MM.1S (cell line): ENCODE data around the gene ZNF664.

ENCODE experiments used
- DNase-seq: peaks from one replicate; pipeline ENCODE4 v3.0.0-alpha.2; 2015
- H2AFZ ChIP-seq: fragments of 300-600 bp; sonication (generic); 2 replicates; pipeline ENCODE4 v1.6.0; 2016; ENCODE audit warnings: antibody characterized with exemption, low read length
- H3F3A ChIP-seq: fragments of 300-600 bp; sonication (generic); 2 replicates; pipeline ENCODE4 v1.6.1; 2016; ENCODE audit warnings: mild to moderate bottlenecking, antibody characterized with exemption, low read length, moderate library complexity, mixed read lengths; ENCODE audit not compliant: insufficient read depth
- H3K27ac ChIP-seq: fragments of 300-600 bp; sonication (generic); 2 replicates; pipeline ENCODE4 v1.5.1; 2016; ENCODE audit warnings: mild to moderate bottlenecking, low read length
- H3K27me3 ChIP-seq: fragments of 300-600 bp; sonication (generic); replicated peaks from 2 replicates; pipeline ENCODE4 v1.6.0; 2016; ENCODE audit warnings: low read length; ENCODE audit not compliant: insufficient read depth
- H3K36me3 ChIP-seq: fragments of 300-600 bp; sonication (generic); replicated peaks from 2 replicates; pipeline ENCODE4 v1.6.1; 2016; ENCODE audit warnings: mild to moderate bottlenecking, low read length, mixed read lengths; ENCODE audit not compliant: insufficient read depth
- H3K4me1 ChIP-seq: fragments of 300-600 bp; sonication (generic); 2 replicates; pipeline ENCODE4 v1.6.1; 2016; ENCODE audit warnings: low read length, mixed read lengths
- H3K4me2 ChIP-seq: fragments of 300-600 bp; sonication (generic); 2 replicates; pipeline ENCODE4 v1.6.0; 2016; ENCODE audit warnings: low read depth, low read length
- H3K4me3 ChIP-seq: fragments of 300-600 bp; sonication (generic); 2 replicates; pipeline ENCODE4 v1.5.1; 2016; ENCODE audit warnings: low read length, mixed read lengths
- H3K79me2 ChIP-seq: fragments of 300-600 bp; sonication (generic); 2 replicates; pipeline ENCODE4 v1.6.1; 2016; ENCODE audit warnings: mixed run types, low read length, mixed read lengths
- H3K9ac ChIP-seq: fragments of 300-600 bp; sonication (generic); 2 replicates; pipeline ENCODE4 v1.6.1; 2016; ENCODE audit warnings: low read length, mixed read lengths
- H3K9me2 ChIP-seq: fragments of 300-600 bp; sonication (generic); replicated peaks from 2 replicates; pipeline ENCODE4 v1.6.1; 2016; ENCODE audit warnings: mild to moderate bottlenecking, low read length, mixed read lengths; ENCODE audit not compliant: insufficient read depth
- H3K9me3 ChIP-seq: fragments of 300-600 bp; sonication (generic); replicated peaks from 2 replicates; pipeline ENCODE4 v1.6.1; 2016; ENCODE audit warnings: mild to moderate bottlenecking, low read length, mixed read lengths; ENCODE audit not compliant: insufficient read depth
- H4K20me1 ChIP-seq: fragments of 300-600 bp; sonication (generic); 2 replicates; pipeline ENCODE4 v1.6.1; 2016; ENCODE audit warnings: mild to moderate bottlenecking, low read length, moderate library complexity, mixed read lengths; ENCODE audit not compliant: insufficient read depth
- CTCF ChIP-seq: fragments of 300-600 bp; sonication (generic); IDR thresholded peaks from 2 replicates; pipeline ENCODE4 v1.5.1; 2016; ENCODE audit warnings: antibody characterized with exemption, low read length, mixed read lengths
- EZH2 ChIP-seq: fragments of 300-600 bp; sonication (generic); optimal IDR thresholded peaks from 2 replicates; pipeline ENCODE3; 2017; ENCODE audit warnings: low read depth, mild to moderate bottlenecking, antibody characterized with exemption, low read length, mixed read lengths
- EZH2phosphoT487 ChIP-seq: fragments of 300-600 bp; sonication (generic); IDR thresholded peaks from 2 replicates; pipeline ENCODE4 v1.6.1; 2018; ENCODE audit warnings: antibody characterized with exemption, low read length

Gene ZNF664

DNA sequence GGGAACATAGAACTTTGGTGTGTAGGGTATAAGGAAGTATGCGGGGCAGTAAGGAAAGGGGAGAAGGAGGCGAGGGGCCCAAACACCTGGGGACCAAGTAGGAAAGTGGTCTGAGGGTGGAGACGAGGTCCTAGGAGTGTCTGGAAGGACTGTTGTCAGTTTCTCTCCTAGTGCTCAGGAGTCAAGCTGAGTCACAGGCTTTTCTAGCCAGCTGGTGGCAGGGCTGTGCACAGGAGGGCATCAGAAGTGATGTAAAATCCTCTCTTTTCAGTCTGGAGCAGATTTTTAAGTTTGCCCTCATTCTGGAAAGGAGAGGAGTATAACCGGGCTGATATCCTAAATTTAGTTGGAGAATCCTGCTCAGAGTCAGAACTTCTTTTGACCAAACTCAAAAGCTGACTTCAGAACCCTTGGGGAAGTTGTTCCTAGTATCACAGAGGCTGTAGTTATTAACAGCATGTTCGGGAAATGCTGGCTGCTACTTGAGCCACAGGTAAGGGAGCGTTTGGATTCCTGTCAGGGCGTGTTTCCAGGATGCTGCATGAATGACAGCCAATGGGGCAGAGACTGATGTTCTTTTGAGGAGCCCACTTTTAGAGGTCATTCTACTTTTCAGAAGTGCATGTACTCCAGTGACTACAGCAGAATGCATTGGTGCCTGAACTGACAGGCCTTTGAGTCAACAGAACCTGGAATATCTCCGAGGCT, 19.3 kb downstream of the ZNF664 start:
- H3K9me2 ChIP-seq: no peaks in the 10 kb centered on the region
- no peak overlapping the region for H3K9ac ChIP-seq
- TF ChIP-seq EZH2: no peak
- no peak for TF ChIP-seq CTCF
- no peak for TF ChIP-seq EZH2phosphoT487
- H4K20me1 ChIP-seq: no peaks in the 10 kb centered on the region
- no peaks in the 10 kb centered on the region for H3F3A ChIP-seq
- DNase-seq: no peak
- no peak overlapping the region for H3K27ac ChIP-seq
- H3K79me2 ChIP-seq: peaks cover 22% of the 10 kb centered on the region
- H2AFZ ChIP-seq: no peak overlapping the region
- H3K36me3 ChIP-seq: 0 out of 2 replicates have a peak, but pooled peaks cover 2% of the 10 kb centered on the region
- H3K4me1 ChIP-seq: no peaks in the 10 kb centered on the region
- H3K27me3 ChIP-seq: no peaks in the 10 kb centered on the region
- H3K4me3 ChIP-seq: no peak overlapping the region
- H3K4me2 ChIP-seq: no peak overlapping the region
- H3K9me3 ChIP-seq: no peaks in the 10 kb centered on the region

- Histone ChIP-seq H3K79me2 (peaks cover 10% of the 10 kb centered on the region), H3K9ac (no peak overlapping the region), H3F3A (no peaks in the 10 kb centered on the region), H3K9me3 (no peaks in the 10 kb centered on the region), H3K27ac (no peak overlapping the region), H4K20me1 (no peaks in the 10 kb centered on the region), H3K27me3 (no peaks in the 10 kb centered on the region), H3K9me2 (no peaks in the 10 kb centered on the region), H3K36me3 (no peaks in the 10 kb centered on the region), H3K4me3 (no peak overlapping the region), H2AFZ (no peak overlapping the region), H3K4me2 (no peak overlapping the region), H3K4me1 (no peaks in the 10 kb centered on the region)
- TF ChIP-seq EZH2phosphoT487: no peak
- TF ChIP-seq EZH2: no peak
- TF ChIP-seq CTCF: no peak
- DNase-seq: no peak
These were observed 22.2 kb downstream of the ZNF664 start for GRCh38 chr12:123995023-123995748.

GRCh38 chr12:123996581-123996980, 23.6 kb downstream of the ZNF664 start:
- no peaks in the 10 kb centered on the region for H3K9me3 ChIP-seq
- DNase-seq: no peak
- no peaks in the 10 kb centered on the region for H3F3A ChIP-seq
- no peaks in the 10 kb centered on the region for H4K20me1 ChIP-seq
- H3K36me3 ChIP-seq: no peaks in the 10 kb centered on the region
- no peak overlapping the region for H3K27ac ChIP-seq
- no peaks in the 10 kb centered on the region for H3K9me2 ChIP-seq
- H3K27me3 ChIP-seq: no peaks in the 10 kb centered on the region
- H3K79me2 ChIP-seq: peaks cover 13% of the 10 kb centered on the region
- no peak overlapping the region for H2AFZ ChIP-seq
- TF ChIP-seq EZH2: no peak
- no peak for TF ChIP-seq EZH2phosphoT487
- no peak for TF ChIP-seq CTCF
- H3K4me2 ChIP-seq: no peak overlapping the region
- H3K4me3 ChIP-seq: no peak overlapping the region
- no peaks in the 10 kb centered on the region for H3K4me1 ChIP-seq
- H3K9ac ChIP-seq: no peak overlapping the region
